Astrocyte of the spinal cord (primary cell): ENCODE data around the gene CPT2.

Experiments used
- DNase-seq: peaks from one replicate; pipeline ENCODE4 v3.0.0; 2011; ENCODE audit warnings: low read depth, low spot score
- H3K4me3 ChIP-seq: 2 replicates; pipeline ENCODE4 v1.5.1; 2011; ENCODE audit warnings: low read depth, mild to moderate bottlenecking, low read length, moderate library complexity
- in situ Hi-C: cut with HindIII; loops from 2 replicates; pipeline ENCODE4 v1.10.0; 2017; ENCODE audit warnings: low sequenced_read_pairs
- TF ChIP-seq, protein P1 (sequence below): IDR thresholded peaks from 2 replicates; pipeline ENCODE4 v1.5.1; 2012; ENCODE audit warnings: low read depth, mild to moderate bottlenecking, low read length, inconsistent platforms

The CPT2 gene

DNA sequence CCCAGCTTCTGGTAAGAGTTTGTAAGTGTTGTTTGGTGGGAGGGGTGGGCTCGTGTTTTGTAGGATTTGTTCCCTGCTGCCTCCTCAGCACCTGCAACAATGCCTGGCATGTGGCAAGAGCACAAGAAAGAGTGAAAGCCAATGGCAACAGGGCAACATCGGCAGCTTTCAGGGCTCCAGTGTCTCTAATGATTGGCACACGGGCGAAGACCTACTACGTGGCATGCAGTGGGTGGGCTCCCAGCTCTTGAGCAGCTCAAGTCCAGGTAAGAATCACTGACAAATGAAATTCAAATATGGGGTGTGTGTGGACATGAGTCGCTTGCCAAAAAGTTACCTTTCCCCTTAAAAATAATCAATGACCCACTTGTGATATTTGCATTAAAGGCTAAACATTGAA is 30.3 kb upstream of the CPT2 start:
- no peak for DNase-seq
- in situ Hi-C loops: no loop called here
- TF ChIP-seq, protein P1, sequence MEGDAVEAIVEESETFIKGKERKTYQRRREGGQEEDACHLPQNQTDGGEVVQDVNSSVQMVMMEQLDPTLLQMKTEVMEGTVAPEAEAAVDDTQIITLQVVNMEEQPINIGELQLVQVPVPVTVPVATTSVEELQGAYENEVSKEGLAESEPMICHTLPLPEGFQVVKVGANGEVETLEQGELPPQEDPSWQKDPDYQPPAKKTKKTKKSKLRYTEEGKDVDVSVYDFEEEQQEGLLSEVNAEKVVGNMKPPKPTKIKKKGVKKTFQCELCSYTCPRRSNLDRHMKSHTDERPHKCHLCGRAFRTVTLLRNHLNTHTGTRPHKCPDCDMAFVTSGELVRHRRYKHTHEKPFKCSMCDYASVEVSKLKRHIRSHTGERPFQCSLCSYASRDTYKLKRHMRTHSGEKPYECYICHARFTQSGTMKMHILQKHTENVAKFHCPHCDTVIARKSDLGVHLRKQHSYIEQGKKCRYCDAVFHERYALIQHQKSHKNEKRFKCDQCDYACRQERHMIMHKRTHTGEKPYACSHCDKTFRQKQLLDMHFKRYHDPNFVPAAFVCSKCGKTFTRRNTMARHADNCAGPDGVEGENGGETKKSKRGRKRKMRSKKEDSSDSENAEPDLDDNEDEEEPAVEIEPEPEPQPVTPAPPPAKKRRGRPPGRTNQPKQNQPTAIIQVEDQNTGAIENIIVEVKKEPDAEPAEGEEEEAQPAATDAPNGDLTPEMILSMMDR: no peak
- no peak overlapping the region for H3K4me3 ChIP-seq

DNA sequence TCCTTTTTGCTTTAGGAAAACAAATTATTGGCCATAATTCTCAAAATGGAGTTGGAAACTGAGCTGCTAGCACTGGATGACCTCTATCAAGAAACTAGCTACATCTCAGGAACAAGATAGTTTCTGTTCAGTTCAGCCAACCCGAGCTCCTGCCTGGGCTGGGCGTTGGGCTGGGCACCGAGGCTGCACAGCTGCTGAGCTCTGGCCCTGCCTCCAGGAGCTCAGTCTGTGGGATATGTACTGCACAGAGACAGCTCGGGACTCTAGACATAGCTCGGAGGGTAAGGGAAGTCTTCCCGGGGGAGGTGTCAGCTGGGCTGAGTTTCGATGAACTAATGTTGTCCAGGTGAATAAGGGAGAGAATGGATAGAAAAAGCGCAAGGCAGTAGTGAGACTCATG is 29.7 kb upstream of the CPT2 start:
- TF ChIP-seq, protein P1: no peak
- in situ Hi-C loops: no loop called here
- no peak overlapping the region for H3K4me3 ChIP-seq
- DNase-seq: no peak

DNA sequence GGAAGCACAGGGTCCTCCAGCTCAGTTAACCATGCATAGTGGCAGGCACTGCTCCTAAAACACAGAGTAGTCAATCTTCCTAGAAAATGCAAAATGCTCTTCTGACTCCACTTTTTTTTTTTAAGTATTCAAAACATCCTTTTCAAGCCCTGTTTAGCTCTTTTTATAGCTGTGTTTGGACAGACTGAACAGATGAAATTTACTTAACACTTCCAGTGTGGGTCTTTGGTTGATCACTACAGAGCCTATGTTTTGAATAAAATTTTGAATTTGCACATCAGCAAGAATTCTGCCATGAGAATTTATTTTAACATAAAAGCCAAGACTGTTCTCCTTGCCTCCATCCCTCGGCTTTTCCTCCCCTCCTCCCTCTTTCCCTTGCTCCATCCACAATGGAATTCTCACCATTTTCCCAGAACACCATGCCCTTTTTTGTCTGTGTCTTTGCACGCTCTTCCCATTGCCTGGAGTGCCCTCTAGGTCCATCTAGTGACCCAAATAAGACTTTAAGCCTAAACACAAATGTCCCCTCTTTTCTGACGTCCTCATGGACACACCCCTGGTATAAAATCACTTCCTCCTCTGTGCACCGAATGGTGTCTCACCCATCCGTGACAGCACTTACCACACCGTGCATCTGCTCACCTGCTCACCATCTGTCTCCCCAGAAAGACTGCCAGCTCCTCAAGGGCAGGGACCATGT is 24.0 kb upstream of the CPT2 start:
- TF ChIP-seq, protein P1: peak; percentile 15
- in situ Hi-C loops: no loop called here
- no peak overlapping the region for H3K4me3 ChIP-seq
- DNase-seq: no peak

DNA sequence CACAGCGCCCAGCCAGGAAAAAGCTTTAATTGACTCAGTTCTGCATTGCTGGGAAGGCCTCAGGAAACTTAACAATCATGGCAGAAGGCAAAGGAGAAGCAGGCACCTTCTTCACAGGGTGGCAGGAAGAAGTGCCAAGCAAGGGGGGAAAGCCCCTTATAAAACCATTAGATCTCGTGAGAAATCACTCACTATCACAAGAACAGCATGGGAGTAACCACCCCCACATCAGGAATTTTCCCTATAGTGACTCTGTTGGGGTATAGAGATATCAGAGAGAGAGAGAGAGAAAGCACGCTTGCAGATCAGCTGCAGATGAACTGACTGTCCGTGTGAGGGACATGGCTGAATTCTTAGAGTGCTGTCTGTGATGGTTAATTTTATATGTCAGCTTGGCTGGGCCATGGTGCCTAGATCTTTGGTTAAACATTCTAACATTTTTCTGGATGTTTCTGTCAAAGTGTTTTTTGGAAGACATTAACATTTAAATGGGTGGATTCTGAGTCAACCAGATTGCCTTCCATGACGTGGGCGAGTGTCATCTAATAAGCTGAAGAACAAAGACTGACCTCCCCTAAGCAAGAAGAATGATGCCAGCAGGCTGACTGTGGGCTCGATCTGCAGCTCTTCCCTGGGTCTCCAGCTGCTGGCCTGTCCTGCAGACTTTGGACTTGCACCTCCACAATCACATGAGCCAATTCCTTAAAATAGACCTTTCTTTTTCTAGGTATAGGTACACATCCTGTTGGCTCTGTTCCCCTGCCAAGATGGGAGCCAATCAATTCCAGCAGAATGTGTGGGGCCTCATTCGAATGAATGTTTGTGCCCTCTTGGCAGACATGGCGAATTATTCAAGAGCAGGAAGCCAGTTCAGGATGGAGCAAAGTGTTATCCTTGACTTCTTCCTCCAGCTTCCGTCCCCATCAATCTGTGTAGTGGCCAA is 21.4 kb upstream of the CPT2 start:
- H3K4me3 ChIP-seq: no peak overlapping the region
- TF ChIP-seq, protein P1: no peak
- peak; percentile 29 for DNase-seq
- in situ Hi-C loops: no loop called here

DNA sequence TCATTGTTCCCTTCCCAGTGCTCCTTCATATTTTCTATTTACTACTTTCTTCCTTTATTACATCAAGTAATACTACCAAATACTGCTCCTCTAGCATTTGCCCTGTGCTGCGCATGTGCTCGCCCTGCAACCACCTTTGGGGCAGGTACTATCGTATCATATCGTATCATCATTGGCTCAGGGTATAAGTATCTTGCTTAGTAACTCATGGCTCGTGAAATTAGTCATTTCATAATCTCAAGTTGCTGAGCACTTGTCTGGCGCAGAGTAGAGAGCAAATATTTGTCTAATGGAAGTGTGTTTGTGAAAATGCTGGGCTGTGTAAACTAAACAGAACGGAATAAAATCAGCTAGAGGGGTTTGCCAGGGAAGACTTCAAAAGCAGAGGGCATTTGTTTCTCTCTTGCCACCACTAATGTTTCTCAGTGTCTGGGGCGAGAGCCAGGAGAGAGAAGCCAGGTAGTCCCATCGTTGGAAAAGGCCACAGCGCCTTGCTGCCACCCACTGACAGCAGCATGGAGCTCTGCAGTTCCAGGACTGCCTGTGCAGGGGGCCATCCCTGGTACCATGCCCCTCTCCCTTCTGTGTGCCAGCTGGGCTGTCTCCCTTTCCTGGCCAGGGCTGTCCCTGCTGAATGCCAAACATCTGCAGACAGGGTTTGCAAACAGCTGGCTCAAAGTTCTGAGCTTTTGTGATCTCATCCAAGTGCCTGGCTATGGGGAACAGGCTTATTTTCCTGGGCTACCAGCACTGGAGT is 20.0 kb upstream of the CPT2 start:
- TF ChIP-seq, protein P1: peak; percentile 40
- no peak for DNase-seq
- H3K4me3 ChIP-seq: no peak overlapping the region
- in situ Hi-C loops: no loop called here

DNA sequence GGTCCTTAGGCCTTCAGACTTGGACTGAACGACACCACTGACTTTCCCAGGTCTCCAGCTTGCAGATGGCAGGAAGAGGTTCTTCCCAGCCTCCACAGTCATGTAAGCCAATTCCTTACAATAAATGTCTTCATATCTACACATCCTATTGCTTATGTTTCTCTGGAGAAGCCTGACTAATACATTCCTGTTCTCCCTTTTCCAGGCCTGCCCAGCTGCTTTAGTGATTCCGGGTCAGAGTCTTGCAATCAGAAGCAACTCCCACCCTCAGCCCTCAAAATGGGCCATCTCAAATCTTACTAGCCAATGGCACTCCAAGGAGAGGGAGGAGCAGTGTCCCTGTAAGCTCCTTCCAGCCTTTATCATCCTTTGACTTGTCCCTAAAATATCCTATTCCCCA is 16.4 kb upstream of the CPT2 start:
- in situ Hi-C loops: no loop called here
- TF ChIP-seq, protein P1: no peak
- DNase-seq: no peak
- H3K4me3 ChIP-seq: no peak overlapping the region
